IMR-90 (cell line): ENCODE data around the gene CEBPZ. TPM values are rescaled to one million over a fixed set of nuclear protein-coding genes. Genes with fewer than 3 reads are reported as not detected.

Source experiments
- ATAC-seq: fragments of 200-7000 bp; cut with Tn5 transposase; 2 replicates; pipeline ENCODE4 v1.9.1; 2020; ENCODE audit warnings: low read depth, mild to moderate bottlenecking, moderate library complexity
- BruUV-seq: library from RNA; stranded (reverse); fragments of 400-500 nt; replicated peaks from 2 replicates; lab custom pipeline; 2021; lab: Mats Ljungman, UMichigan
- CTCF ChIA-PET: fragments of 300-600 bp; formaldehyde crosslinking; extraction: SDS; loops from one replicate; lab custom pipeline; 2021; ENCODE audit warnings: antibody characterized with exemption; lab: Yijun Ruan, JAX
- POLR2A ChIA-PET: fragments of 300-600 bp; sonication (Branson Sonifier 250); formaldehyde crosslinking; loops from one replicate; lab custom pipeline; 2022; ENCODE audit warnings: antibody characterized with exemption; ENCODE audit not compliant: unreplicated experiment; lab: Charles Lee
- DNase-seq: peaks from one replicate; pipeline ENCODE4 v3.0.0; 2013
- H2AFZ ChIP-seq: replicated peaks from 2 replicates; pipeline ENCODE3; 2013; ENCODE audit warnings: low read length, mild to moderate bottlenecking; ENCODE audit not compliant: poor library complexity
- H2AK5ac ChIP-seq: 2 replicates; pipeline ENCODE4 v1.6.1; 2013; ENCODE audit warnings: low read depth, low read length, inconsistent platforms
- H2AK9ac ChIP-seq: replicated peaks from 2 replicates; pipeline ENCODE3; 2013; ENCODE audit warnings: mild to moderate bottlenecking, low read depth, low read length, moderate library complexity; ENCODE audit not compliant: poor library complexity
- H2BK120ac ChIP-seq: 2 replicates; pipeline ENCODE4 v1.6.1; 2013; ENCODE audit warnings: low read depth, low read length, inconsistent platforms
- H2BK15ac ChIP-seq: 3 replicates; pipeline ENCODE4 v1.6.1; 2013; ENCODE audit warnings: low read depth, low read length, inconsistent platforms
- H2BK20ac ChIP-seq: 2 replicates; pipeline ENCODE4 v1.6.1; 2013; ENCODE audit warnings: low read depth, mild to moderate bottlenecking, inconsistent platforms, low read length, moderate library complexity
- H2BK5ac ChIP-seq: 2 replicates; pipeline ENCODE4 v1.6.1; 2013; ENCODE audit warnings: mild to moderate bottlenecking, low read depth, low read length, inconsistent platforms; ENCODE audit not compliant: poor library complexity, severe bottlenecking
- H3K14ac ChIP-seq: replicated peaks from 2 replicates; pipeline ENCODE4 v1.6.1; 2013; ENCODE audit warnings: low read depth, low read length, inconsistent platforms
- H3K18ac ChIP-seq: 2 replicates; pipeline ENCODE4 v1.6.1; 2013; ENCODE audit warnings: low read depth, low read length, control low read depth
- H3K23ac ChIP-seq: 2 replicates; pipeline ENCODE4 v1.6.1; 2013; ENCODE audit warnings: low read depth, low read length, inconsistent platforms
- H3K27ac ChIP-seq: 2 replicates; pipeline ENCODE4 v1.5.1; 2013; ENCODE audit warnings: mild to moderate bottlenecking, control low read depth, low read length; ENCODE audit not compliant: insufficient read depth
- H3K27me3 ChIP-seq: 2 replicates; pipeline ENCODE4 v1.6.1; 2013; ENCODE audit warnings: low read length; ENCODE audit not compliant: control insufficient read depth, insufficient read depth
- H3K36me3 ChIP-seq: 2 replicates; pipeline ENCODE4 v1.6.1; 2013; ENCODE audit warnings: low read length, mixed read lengths; ENCODE audit not compliant: control insufficient read depth, insufficient read depth
- H3K4ac ChIP-seq: 2 replicates; pipeline ENCODE4 v1.6.1; 2013; ENCODE audit warnings: low read depth, low read length, inconsistent platforms
- H3K4me1 ChIP-seq: 2 replicates; pipeline ENCODE4 v1.6.1; 2013; ENCODE audit warnings: low read length, mixed read lengths; ENCODE audit not compliant: control insufficient read depth, insufficient read depth
- H3K4me2 ChIP-seq: 2 replicates; pipeline ENCODE4 v1.6.1; 2013; ENCODE audit warnings: low read depth, mild to moderate bottlenecking, control low read depth, low read length, moderate library complexity
- H3K4me3 ChIP-seq: 2 replicates; pipeline ENCODE4 v1.5.1; 2013; ENCODE audit warnings: low read depth, mild to moderate bottlenecking, control low read depth, low read length, moderate library complexity; ENCODE audit not compliant: insufficient read depth
- H3K56ac ChIP-seq: 2 replicates; pipeline ENCODE4 v1.6.1; 2013; ENCODE audit warnings: low read length, inconsistent platforms; ENCODE audit not compliant: insufficient read depth; ENCODE audit errors: extremely low read depth
- H3K79me1 ChIP-seq, 2 experiments: 2 replicates each; pipeline ENCODE4 v1.6.1; 2013; ENCODE audit warnings: low read length in 2 of 2, inconsistent platforms in 1 of 2, low read depth in 1 of 2
- H3K9ac ChIP-seq: 2 replicates; pipeline ENCODE4 v1.6.1; 2013; ENCODE audit warnings: low read depth, low read length, control low read depth
- H3K9me1 ChIP-seq: 2 replicates; pipeline ENCODE4 v1.6.1; 2013; ENCODE audit warnings: low read length, inconsistent platforms; ENCODE audit not compliant: insufficient read depth
- H3K9me3 ChIP-seq: 2 replicates; pipeline ENCODE4 v1.6.1; 2013; ENCODE audit warnings: low read length; ENCODE audit not compliant: control insufficient read depth, insufficient read depth
- H4K20me1 ChIP-seq: 2 replicates; pipeline ENCODE4 v1.6.1; 2013; ENCODE audit warnings: low read length, inconsistent platforms; ENCODE audit not compliant: insufficient read depth
- H4K5ac ChIP-seq: 2 replicates; pipeline ENCODE4 v1.6.1; 2013; ENCODE audit warnings: mild to moderate bottlenecking, low read depth, low read length, control low read depth
- H4K8ac ChIP-seq, 2 experiments: 2 replicates each; pipeline ENCODE4 v1.6.1; 2013; ENCODE audit warnings: low read depth in 2 of 2, low read length in 2 of 2, control low read depth in 1 of 2, inconsistent platforms in 1 of 2
- H4K91ac ChIP-seq: 2 replicates; pipeline ENCODE4 v1.6.1; 2013; ENCODE audit warnings: low read depth, low read length, inconsistent platforms; ENCODE audit not compliant: insufficient read depth
- CEBPB ChIP-seq: IDR thresholded peaks from 2 replicates; pipeline ENCODE4 v1.6.1; 2012; ENCODE audit warnings: low read depth, low read length, improper control_type of control experiment
- MXI1 ChIP-seq: IDR thresholded peaks from 2 replicates; pipeline ENCODE4 v1.6.1; 2012; ENCODE audit warnings: low read depth, mild to moderate bottlenecking, low read length, moderate library complexity, borderline replicate concordance
- RAD21 ChIP-seq: IDR thresholded peaks from 2 replicates; pipeline ENCODE4 v1.6.1; 2012; ENCODE audit warnings: low read length, improper control_type of control experiment
- WGBS, 2 experiments: methylation state at CpG; one replicate each; pipeline versions ENCODE4 v1.1.5 to v1.1.7; 2013; ENCODE audit warnings: missing lambda C conversion rate in 2 of 2; ENCODE audit not compliant: insufficient read length in 1 of 2; ENCODE audit errors: extremely low coverage in 2 of 2; 5-methylcytosine and 5-hydroxymethylcytosine counted together
- dilution Hi-C: fragments of 300-500 bp; cut with HindIII; formaldehyde crosslinking; loops from one replicate; pipeline ENCODE4 v1.14.3; 2018; ENCODE audit warnings: low sequenced_read_pairs; ENCODE audit not compliant: unreplicated experiment
- in situ Hi-C: fragments of 300-500 bp; cut with MboI; formaldehyde crosslinking; loops from 3 replicates; pipeline ENCODE4 v1.14.3; 2019; ENCODE audit warnings: low sequenced_read_pairs, inconsistent platforms, mixed read lengths
- intact Hi-C: fragments of 100-400 bp; cut with micrococcal nuclease; formaldehyde crosslinking; loops from 2 replicates; pipeline ENCODE4 v1.10.0; 2022
- polyA plus RNA-seq, 3 experiments: library from polyadenylated mRNA; depleted of rRNA; stranded (reverse); fragments of >200 nt; gene quantifications; 2 replicates each; pipeline ENCODE4 v1.2.3, GENCODE V29; 2012; ENCODE audit warnings: low replicate concordance in 1 of 3
- total RNA-seq: library from RNA; depleted of rRNA; stranded (reverse); fragments of >200 nt; gene quantifications from 2 replicates; pipeline ENCODE4 v1.2.3, GENCODE V29; 2012

CEBPZ gene
- total and polyA plus RNA-seq, 2 of the 4 experiments (the other 2 are of a cell fraction) = 9.4 to 33.3 TPM

GRCh38 chr2:37232131-37232933, 936 bp upstream of the CEBPZ start:
- dilution Hi-C loops (no loop called here), intact Hi-C loops (no loop called here), in situ Hi-C loops (no loop called here)
- peak overlapping the region; percentile 88; the same call in 1 of the 2 replicates for H3K23ac ChIP-seq
- no peaks in the 10 kb centered on the region for H3K27me3 ChIP-seq
- peak overlapping the region; percentile 78; the same call in 1 of the 2 replicates for H3K14ac ChIP-seq
- H4K8ac ChIP-seq = peak overlapping the region; percentile 23 to 90; a peak in 2 of 4 replicates
- peaks cover 42 to 68% of the 10 kb centered on the region in 2 experiments for H3K79me1 ChIP-seq
- peak overlapping the region; percentile 20 for H2AK5ac ChIP-seq
- peaks cover 11% of the 10 kb centered on the region for H3K36me3 ChIP-seq
- no peaks in the 10 kb centered on the region for H3K9me3 ChIP-seq
- H2BK20ac ChIP-seq = no peak overlapping the region
- BruUV-seq = no TSS peak
- H2AFZ ChIP-seq = peak overlapping the region; percentile 97
- peak overlapping the region; percentile 82 for H3K4ac ChIP-seq
- H3K9me1 ChIP-seq = peaks cover 14% of the 10 kb centered on the region
- CTCF ChIA-PET = no interaction called here
- H3K4me2 ChIP-seq = peak overlapping the region; percentile 77
- no peak for TF ChIP-seq RAD21
- no peak for TF ChIP-seq CEBPB
- TF ChIP-seq MXI1 = 0 out of 2 replicates have a peak, but pooled peaks have one; percentile 14
- peak overlapping the region; percentile 64 for H2BK5ac ChIP-seq
- H3K56ac ChIP-seq = peak overlapping the region; percentile 59; the same call in 1 of the 2 replicates
- DNase-seq (peak; percentile 27), ATAC-seq (peak; percentile 37)
- H2BK120ac ChIP-seq = no peak overlapping the region
- H2AK9ac ChIP-seq = peak overlapping the region; percentile 59
- H3K4me3 ChIP-seq = peak overlapping the region; percentile 93
- H4K20me1 ChIP-seq = peaks cover 17% of the 10 kb centered on the region
- H4K5ac ChIP-seq = peak overlapping the region; percentile 45; the same call in 1 of the 2 replicates
- peak overlapping the region; percentile 90 for H3K9ac ChIP-seq
- peak overlapping the region; percentile 89 for H3K27ac ChIP-seq
- H2BK15ac ChIP-seq = no peak overlapping the region
- peaks cover 6% of the 10 kb centered on the region for H3K4me1 ChIP-seq
- 15% methylated on average over 17 of the region's 18 CpGs; no CpG with 5 or more reads in 1 of the 2 experiments for WGBS, 2 experiments
- H3K18ac ChIP-seq = peak overlapping the region; percentile 5; the same call in 1 of the 2 replicates
- peak overlapping the region; percentile 34; the same call in 1 of the 2 replicates for H4K91ac ChIP-seq
- POLR2A ChIA-PET = no interaction called here
